HG02840 (cell line): ENCODE data around the gene TRAF7.
A peak's percentile ranks its signal among the peaks of the same experiment; 100 is the strongest.

Source experiments
- ATAC-seq: cut with Tn5 transposase; IDR thresholded peaks from one replicate; pipeline ENCODE4 v1.9.1; 2021; ENCODE audit warnings: mild to moderate bottlenecking, moderate library complexity, moderate number of reproducible peaks; ENCODE audit not compliant: unreplicated experiment, low FRiP score

Gene TRAF7

GRCh38 chr16:2212362-2213324 is 57.1 kb downstream of the TRAF7 start:
- no peak for ATAC-seq

GRCh38 chr16:2213817-2214718 is 58.5 kb downstream of the TRAF7 start:
- ATAC-seq: peak; percentile 7

- no peak for ATAC-seq
Measured at GRCh38 chr16:2214719-2214968, 59.1 kb downstream of the TRAF7 start, which contains the start of gene PGP. TSS of gene PGP (minus strand) at chr16:2214840. CDS start at chr16:2214777, 63 bp downstream.

- ATAC-seq: no peak
Measured at GRCh38 chr16:2216330-2216729, 60.7 kb downstream of the TRAF7 start.

DNA sequence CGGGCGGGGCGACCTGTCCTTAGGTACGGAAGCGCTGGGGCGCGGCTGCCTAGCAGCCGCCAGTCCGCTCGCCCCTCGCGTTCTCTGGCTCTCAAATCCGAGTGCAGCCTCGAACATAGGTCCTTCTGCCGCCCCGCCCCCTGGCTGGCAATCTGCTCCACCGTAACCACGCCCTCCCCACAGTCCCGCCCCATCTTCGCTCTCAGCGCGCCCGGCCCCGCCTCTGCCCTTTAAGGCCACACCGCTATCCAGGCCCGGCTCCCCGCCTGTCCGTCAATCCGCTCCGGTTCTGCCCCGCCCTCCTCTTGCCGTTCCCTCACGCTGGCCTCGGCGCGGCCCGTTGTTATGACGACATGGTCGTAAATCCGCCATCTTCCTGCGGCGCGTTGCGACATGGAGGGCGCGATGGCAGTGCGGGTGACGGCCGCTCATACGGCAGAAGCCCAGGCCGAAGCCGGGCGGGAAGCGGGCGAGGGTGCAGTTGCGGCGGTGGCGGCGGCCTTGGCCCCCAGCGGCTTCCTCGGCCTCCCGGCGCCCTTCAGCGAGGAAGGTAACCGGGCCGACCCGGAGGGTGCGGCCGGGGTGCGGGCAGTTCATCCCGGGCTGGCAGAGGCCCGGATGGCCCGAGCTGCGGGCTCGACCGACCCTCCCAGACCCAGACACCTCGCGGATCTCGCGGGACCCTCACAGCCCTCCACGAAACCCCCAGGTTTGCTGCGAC is 67.8 kb downstream of the TRAF7 start, which contains the start of gene E4F1:
Gene E4F1 (plus strand): TSS at position 371 of the 721 bp plus-strand sequence. CDS start 23 bp downstream, at position 394.
- peak; percentile 95 for ATAC-seq

DNA sequence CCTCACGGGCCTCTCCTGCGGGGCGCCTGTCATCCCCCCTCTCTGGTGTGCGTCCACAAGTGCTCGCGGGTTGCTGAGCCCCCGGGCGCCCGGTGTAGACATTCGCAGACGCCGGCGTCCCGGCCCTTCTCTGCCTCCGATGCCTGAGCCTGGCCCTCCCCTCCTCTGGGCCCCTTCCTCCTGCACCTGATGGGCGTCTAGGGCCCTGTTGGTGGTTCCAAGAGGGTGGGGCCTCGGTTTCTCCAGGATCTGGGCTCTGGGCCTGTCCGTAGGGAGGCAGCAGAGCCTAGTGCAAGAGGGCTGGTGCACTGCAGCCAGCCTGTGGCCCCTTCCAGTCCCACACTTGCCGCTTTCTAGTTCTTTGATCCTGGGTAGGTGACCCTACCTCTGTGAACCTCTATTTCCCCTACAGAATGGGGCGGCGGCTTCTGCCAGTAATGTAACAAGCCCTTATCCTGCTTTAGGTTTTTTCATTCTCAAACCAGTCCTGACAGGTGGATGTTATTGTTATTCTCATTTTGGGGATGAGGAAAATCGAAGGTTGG is 68.4 kb downstream of the TRAF7 start:
- ATAC-seq: peak; percentile 22

GRCh38 chr16:2226245-2226793 is 70.7 kb downstream of the TRAF7 start:
- no peak for ATAC-seq

DNA sequence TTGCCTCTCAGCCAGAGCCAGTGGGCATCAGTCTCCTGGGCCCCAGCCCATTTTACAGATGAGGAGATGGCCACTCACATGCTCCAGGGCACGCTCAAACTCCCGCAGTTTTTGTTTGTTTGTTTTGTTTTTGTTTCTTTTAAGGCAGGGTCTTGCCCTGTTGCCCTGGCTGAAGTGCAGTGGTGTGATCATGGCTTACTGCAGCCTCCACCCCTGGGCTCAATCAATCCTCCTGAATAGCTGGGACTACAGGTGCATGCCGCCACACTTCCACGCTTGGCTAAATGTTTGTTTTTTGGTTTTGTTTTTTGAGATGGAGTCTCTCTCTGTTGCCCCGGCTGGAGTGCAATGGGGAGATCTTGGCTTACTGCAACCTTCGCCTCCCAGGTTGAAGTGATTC is 71.3 kb downstream of the TRAF7 start:
- ATAC-seq: no peak
